ENCODE data around the gene PPM1L.

PPM1L gene

DNA sequence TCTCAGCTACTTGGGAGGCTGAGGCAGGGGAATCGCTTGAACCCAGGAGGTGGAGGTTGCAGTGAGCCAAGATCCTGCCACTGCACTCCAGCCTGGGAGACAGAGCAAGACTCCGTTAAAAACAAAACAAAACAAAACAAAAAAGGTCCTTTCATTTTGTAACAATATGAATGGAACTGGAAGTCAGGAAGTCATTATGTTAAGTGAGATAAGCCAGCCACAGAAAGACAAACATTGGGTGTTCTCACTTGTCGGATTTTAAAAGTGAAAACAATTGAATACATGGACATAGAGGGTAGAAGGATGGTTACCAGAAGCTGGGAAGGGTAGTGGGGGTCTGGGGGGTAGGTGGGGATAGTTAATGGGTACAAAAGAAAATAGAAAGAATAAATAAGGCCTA, 361.6 kb downstream of the PPM1L start:
- H3K27me3 ChIP-seq (ENCODE audit: insufficient read depth, poor library complexity, severe bottlenecking): no peaks in the 10 kb centered on the region
- no peak for DNase-seq (ENCODE audit: low read depth in 1 of 2, low spot score in 1 of 2)
- no peak for TF ChIP-seq GABPA (IDR thresholded peaks at IDR 0.05; ENCODE audit: low read depth)
- TF ChIP-seq, protein P1, sequence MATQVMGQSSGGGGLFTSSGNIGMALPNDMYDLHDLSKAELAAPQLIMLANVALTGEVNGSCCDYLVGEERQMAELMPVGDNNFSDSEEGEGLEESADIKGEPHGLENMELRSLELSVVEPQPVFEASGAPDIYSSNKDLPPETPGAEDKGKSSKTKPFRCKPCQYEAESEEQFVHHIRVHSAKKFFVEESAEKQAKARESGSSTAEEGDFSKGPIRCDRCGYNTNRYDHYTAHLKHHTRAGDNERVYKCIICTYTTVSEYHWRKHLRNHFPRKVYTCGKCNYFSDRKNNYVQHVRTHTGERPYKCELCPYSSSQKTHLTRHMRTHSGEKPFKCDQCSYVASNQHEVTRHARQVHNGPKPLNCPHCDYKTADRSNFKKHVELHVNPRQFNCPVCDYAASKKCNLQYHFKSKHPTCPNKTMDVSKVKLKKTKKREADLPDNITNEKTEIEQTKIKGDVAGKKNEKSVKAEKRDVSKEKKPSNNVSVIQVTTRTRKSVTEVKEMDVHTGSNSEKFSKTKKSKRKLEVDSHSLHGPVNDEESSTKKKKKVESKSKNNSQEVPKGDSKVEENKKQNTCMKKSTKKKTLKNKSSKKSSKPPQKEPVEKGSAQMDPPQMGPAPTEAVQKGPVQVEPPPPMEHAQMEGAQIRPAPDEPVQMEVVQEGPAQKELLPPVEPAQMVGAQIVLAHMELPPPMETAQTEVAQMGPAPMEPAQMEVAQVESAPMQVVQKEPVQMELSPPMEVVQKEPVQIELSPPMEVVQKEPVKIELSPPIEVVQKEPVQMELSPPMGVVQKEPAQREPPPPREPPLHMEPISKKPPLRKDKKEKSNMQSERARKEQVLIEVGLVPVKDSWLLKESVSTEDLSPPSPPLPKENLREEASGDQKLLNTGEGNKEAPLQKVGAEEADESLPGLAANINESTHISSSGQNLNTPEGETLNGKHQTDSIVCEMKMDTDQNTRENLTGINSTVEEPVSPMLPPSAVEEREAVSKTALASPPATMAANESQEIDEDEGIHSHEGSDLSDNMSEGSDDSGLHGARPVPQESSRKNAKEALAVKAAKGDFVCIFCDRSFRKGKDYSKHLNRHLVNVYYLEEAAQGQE (IDR thresholded peaks at IDR 0.05; ENCODE audit: insufficient replicate concordance, low read depth): no peak
- TF ChIP-seq, protein P2, sequence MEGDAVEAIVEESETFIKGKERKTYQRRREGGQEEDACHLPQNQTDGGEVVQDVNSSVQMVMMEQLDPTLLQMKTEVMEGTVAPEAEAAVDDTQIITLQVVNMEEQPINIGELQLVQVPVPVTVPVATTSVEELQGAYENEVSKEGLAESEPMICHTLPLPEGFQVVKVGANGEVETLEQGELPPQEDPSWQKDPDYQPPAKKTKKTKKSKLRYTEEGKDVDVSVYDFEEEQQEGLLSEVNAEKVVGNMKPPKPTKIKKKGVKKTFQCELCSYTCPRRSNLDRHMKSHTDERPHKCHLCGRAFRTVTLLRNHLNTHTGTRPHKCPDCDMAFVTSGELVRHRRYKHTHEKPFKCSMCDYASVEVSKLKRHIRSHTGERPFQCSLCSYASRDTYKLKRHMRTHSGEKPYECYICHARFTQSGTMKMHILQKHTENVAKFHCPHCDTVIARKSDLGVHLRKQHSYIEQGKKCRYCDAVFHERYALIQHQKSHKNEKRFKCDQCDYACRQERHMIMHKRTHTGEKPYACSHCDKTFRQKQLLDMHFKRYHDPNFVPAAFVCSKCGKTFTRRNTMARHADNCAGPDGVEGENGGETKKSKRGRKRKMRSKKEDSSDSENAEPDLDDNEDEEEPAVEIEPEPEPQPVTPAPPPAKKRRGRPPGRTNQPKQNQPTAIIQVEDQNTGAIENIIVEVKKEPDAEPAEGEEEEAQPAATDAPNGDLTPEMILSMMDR (IDR thresholded peaks at IDR 0.05; ENCODE audit: insufficient read depth, low read length): no peak
- TF ChIP-seq POLR2AphosphoS5 (IDR thresholded peaks at IDR 0.05; ENCODE audit: low read depth): no peak
- no peak overlapping the region for H3K4me3 ChIP-seq (replicated peaks; ENCODE audit: insufficient read depth, low read length)
- H3K27ac ChIP-seq (replicated peaks): no peak overlapping the region

DNA sequence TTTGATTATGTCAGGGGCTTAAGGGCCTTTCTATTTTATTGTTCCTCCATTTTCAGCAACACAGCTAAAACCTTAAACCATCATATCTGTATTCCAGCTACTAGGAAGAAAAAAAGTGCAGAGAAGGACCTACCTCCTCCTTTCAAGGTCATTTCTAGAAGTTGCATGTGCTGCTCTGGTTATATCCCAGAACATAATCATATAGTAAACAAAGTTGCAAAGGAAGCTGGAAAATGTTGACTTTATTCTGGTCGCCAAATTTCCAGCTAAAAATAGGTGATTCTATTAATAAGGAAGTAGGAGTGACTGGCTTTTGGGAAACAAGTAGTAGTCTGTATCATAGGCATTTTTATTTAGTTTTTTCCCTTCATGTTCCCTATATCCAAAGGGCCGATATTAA, 370.5 kb downstream of the PPM1L start:
- no peaks in the 10 kb centered on the region for H3K27me3 ChIP-seq (ENCODE audit: insufficient read depth, poor library complexity, severe bottlenecking)
- TF ChIP-seq POLR2AphosphoS5 (IDR thresholded peaks at IDR 0.05; ENCODE audit: low read depth): no peak
- TF ChIP-seq, protein P2 (IDR thresholded peaks at IDR 0.05; ENCODE audit: insufficient read depth, low read length): no peak
- TF ChIP-seq, protein P1 (IDR thresholded peaks at IDR 0.05; ENCODE audit: insufficient replicate concordance, low read depth): no peak
- no peak overlapping the region for H3K4me3 ChIP-seq (replicated peaks; ENCODE audit: insufficient read depth, low read length)
- no peak overlapping the region for H3K27ac ChIP-seq (replicated peaks)
- DNase-seq (ENCODE audit: low read depth in 1 of 2, low spot score in 1 of 2): no peak
